HEK293 (cell line): Measurements from ENCODE around the gene CRCP.
"Not testable (repeated sequence)": the region's sequence is repeated elsewhere in the genome, so short reads cannot be mapped to it uniquely, and the experiment has no call there.

Experiments
- CTCF ChIA-PET: fragments of 350-600 bp; formaldehyde crosslinking; extraction: SDS; loops from one replicate; lab custom pipeline; 2021; ENCODE audit warnings: antibody characterized with exemption; lab: Yijun Ruan, JAX
- POLR2A ChIA-PET: fragments of 300-600 bp; formaldehyde crosslinking; extraction: SDS; loops from one replicate; lab custom pipeline; 2020; ENCODE audit warnings: antibody characterized with exemption, inconsistent platforms; lab: Yijun Ruan, JAX
- H3K27ac ChIP-seq: fragments of 200-500 bp; sonication (Bioruptor generic); 2 replicates; pipeline ENCODE4 v1.5.1; 2014; ENCODE audit warnings: low read depth, low read length, control low read depth, inconsistent platforms; ENCODE audit errors: extremely low read depth
- H3K36me3 ChIP-seq, 2 experiments: fragments of 200-500 bp in 1 of 2; sonication (Bioruptor generic) in 1 of 2; 1 replicate in 1 of 2; 2 replicates in 1 of 2; pipeline ENCODE4 v1.5.1; 2014 to 2017; ENCODE audit warnings: inconsistent platforms in 2 of 2, low read length in 2 of 2; ENCODE audit not compliant: control insufficient read depth in 2 of 2, insufficient read depth in 1 of 2
- H3K4me1 ChIP-seq: fragments of 200-500 bp; sonication (Bioruptor generic); 2 replicates; pipeline ENCODE4 v1.5.1; 2014; ENCODE audit warnings: mild to moderate bottlenecking, low read length, inconsistent platforms; ENCODE audit not compliant: control insufficient read depth, insufficient read depth
- H3K4me3 ChIP-seq: 2 replicates; pipeline ENCODE4 v1.5.1; 2011; ENCODE audit warnings: low read depth, mild to moderate bottlenecking, control low read depth, low read length, moderate library complexity
- H3K9me3 ChIP-seq: fragments of 200-500 bp; sonication (Bioruptor generic); 2 replicates; pipeline ENCODE4 v1.5.1; 2014; ENCODE audit warnings: low read depth, low read length, inconsistent platforms; ENCODE audit not compliant: control insufficient read depth, insufficient read depth
- AEBP2 ChIP-seq: fragments of 450-650 bp; formaldehyde crosslinking; IDR thresholded peaks from 2 replicates; pipeline ENCODE4 v1.5.1; 2016; ENCODE audit warnings: missing biosample characterization, missing genetic modification characterization, borderline replicate concordance
- SCRT2 ChIP-seq: fragments of 450-650 bp; formaldehyde crosslinking; IDR thresholded peaks from 2 replicates; pipeline ENCODE4 v1.5.1; 2016; ENCODE audit warnings: missing biosample characterization, missing genetic modification characterization
- SP7 ChIP-seq: fragments of 450-650 bp; formaldehyde crosslinking; IDR thresholded peaks from 2 replicates; pipeline ENCODE4 v1.5.1; 2016; ENCODE audit warnings: missing biosample characterization, missing genetic modification characterization
- ZNF449 ChIP-seq: fragments of 450-650 bp; formaldehyde crosslinking; IDR thresholded peaks from 2 replicates; pipeline ENCODE4 v1.5.1; 2017; ENCODE audit warnings: missing biosample characterization, mild to moderate bottlenecking, missing genetic modification characterization, moderate library complexity
- ZNF560 ChIP-seq: fragments of 450-650 bp; formaldehyde crosslinking; IDR thresholded peaks from 2 replicates; pipeline ENCODE4 v1.5.1; 2017; ENCODE audit warnings: missing biosample characterization, missing genetic modification characterization, borderline replicate concordance
- ZNF629 ChIP-seq: fragments of 450-650 bp; formaldehyde crosslinking; IDR thresholded peaks from 2 replicates; pipeline ENCODE4 v1.5.1; 2017; ENCODE audit warnings: missing biosample characterization, missing genetic modification characterization
- ZNF654 ChIP-seq: fragments of 450-650 bp; formaldehyde crosslinking; IDR thresholded peaks from 2 replicates; pipeline ENCODE4 v1.5.1; 2016; ENCODE audit warnings: low read depth, missing biosample characterization, missing genetic modification characterization
- TF ChIP-seq, protein P1 (sequence below): fragments of 450-650 bp; formaldehyde crosslinking; IDR thresholded peaks from 2 replicates; pipeline ENCODE4 v1.5.1; 2016; ENCODE audit warnings: missing biosample characterization, missing genetic modification characterization, low read depth
- TF ChIP-seq, protein P2 (sequence below): fragments of 450-650 bp; formaldehyde crosslinking; IDR thresholded peaks from 2 replicates; pipeline ENCODE4 v1.5.1; 2016; ENCODE audit warnings: missing biosample characterization, missing genetic modification characterization, borderline replicate concordance

Gene CRCP

DNA sequence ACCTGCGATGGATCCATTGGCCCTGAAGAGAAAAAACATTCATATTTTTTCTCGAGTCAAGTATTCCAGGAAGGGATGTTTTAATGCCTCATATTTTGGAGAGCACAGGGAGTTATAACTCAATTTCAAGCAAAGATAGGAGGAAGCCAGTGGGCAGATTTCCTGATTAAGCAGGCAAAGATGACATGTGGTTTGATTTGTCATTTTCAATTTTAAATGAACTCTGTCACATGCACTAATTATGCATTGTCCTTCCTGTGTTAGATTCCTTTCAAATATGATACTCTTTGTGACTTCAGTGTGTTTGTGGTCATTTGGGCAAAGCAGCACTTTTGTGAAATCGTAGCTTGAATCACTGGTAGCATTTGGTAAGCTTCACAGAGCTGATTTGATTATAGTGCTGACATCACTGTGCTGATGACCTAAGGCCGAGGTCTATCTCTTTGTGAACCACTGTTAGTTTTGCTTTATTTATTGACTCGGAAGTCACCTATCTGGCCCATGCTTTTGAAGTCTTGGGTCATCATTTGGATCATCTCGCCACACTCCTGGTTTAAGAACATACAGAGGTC lies 11.2 kb downstream of the CRCP start:
- CTCF ChIA-PET, H3K9me3 ChIP-seq, H3K36me3 ChIP-seq, H3K4me3 ChIP-seq: not testable (repeated sequence)
- POLR2A ChIA-PET, result interaction anchor here (1.7 kb wide), 1 partner anchor 368 kb away, joined by 4 read pairs; no protein-coding TSS in a partner anchor
- TF ChIP-seq, protein P1, sequence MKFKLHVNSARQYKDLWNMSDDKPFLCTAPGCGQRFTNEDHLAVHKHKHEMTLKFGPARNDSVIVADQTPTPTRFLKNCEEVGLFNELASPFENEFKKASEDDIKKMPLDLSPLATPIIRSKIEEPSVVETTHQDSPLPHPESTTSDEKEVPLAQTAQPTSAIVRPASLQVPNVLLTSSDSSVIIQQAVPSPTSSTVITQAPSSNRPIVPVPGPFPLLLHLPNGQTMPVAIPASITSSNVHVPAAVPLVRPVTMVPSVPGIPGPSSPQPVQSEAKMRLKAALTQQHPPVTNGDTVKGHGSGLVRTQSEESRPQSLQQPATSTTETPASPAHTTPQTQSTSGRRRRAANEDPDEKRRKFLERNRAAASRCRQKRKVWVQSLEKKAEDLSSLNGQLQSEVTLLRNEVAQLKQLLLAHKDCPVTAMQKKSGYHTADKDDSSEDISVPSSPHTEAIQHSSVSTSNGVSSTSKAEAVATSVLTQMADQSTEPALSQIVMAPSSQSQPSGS (tag by site-specific recombination), result 0 out of 2 replicates have a peak, but pooled peaks have one; percentile 4
- TF ChIP-seq ZNF629, result peak; percentile 42; the same call in 1 of the 2 replicates
- TF ChIP-seq, all 188 proteins: peak for 2; not testable (repeated sequence) for 186
- H3K27ac ChIP-seq, result not testable (repeated sequence)
- H3K4me1 ChIP-seq, result peaks cover 11% of the 10 kb centered on the region

GRCh38 chr7:66127172-66127571 lies 12.5 kb downstream of the CRCP start:
- TF ChIP-seq SCRT2 (tag by site-specific recombination), result peak; percentile 53
- CTCF ChIA-PET, H3K4me3 ChIP-seq, POLR2A ChIA-PET, H3K27ac ChIP-seq, H3K9me3 ChIP-seq: not testable (repeated sequence)
- H3K36me3 ChIP-seq, result peaks cover 14 to 15% of the 10 kb centered on the region in 2 experiments
- H3K4me1 ChIP-seq, result peaks cover 11% of the 10 kb centered on the region

DNA sequence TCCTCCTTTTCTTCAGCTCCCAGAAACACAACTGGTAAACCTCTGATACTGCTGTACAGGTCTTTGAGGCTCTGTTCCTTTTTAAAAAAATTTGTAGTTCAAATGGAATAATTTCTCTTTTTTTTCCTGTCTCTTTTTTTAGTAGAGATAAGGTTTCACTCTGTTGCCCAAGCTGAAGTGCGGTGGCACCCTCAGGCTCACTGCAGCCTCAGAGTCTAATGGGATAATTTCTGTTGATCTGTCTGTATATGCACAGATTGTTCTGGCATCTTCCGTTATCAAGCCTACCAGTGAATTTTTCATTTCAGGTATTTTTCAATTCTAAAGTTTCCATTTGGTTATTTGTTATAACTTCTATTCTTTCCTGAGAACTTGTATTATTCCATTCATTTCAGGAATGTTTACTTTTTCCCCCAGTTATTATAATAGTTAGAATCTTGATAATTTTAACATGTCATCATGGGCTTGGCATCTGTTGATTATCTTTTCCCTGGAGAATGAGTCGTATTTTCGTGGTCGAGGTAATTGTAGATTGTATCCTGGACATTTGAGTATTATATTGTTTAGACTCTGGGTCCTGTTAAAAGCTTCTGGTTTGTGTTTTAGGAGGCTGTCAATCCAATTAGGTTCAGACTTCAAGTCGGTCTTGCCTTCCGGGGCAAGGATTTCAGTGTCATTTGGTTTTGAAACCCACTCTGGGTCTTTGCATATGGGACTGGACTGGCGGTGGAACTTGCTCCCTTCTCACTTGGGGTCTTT lies 24.5 kb downstream of the CRCP start:
- no peak overlapping the region for H3K4me3 ChIP-seq
- ChIA-PET POLR2A (interaction anchor here (0.6 to 1.4 kb wide), 2 partner anchors 25 to 66 kb away, joined by 3 to 4 read pairs; partner anchors contain the start of gene TPST1), CTCF (interaction anchor here (0.6 kb wide), 1 partner anchor 24 kb away, joined by 6 read pairs; the partner anchor contains the start of gene CRCP)
- no peaks in the 10 kb centered on the region for H3K4me1 ChIP-seq
- TF ChIP-seq ZNF560 (tag by site-specific recombination), result no peak
- TF ChIP-seq SP7, result peak; percentile 65
- H3K9me3 ChIP-seq, result no peaks in the 10 kb centered on the region
- H3K36me3 ChIP-seq, result peaks cover 25 to 46% of the 10 kb centered on the region in 2 experiments
- no peak overlapping the region for H3K27ac ChIP-seq

- Histone ChIP-seq H3K4me1 (no peaks in the 10 kb centered on the region), H3K4me3 (no peak overlapping the region), H3K9me3 (no peaks in the 10 kb centered on the region), H3K36me3 (peaks cover 31 to 48% of the 10 kb centered on the region in 2 experiments), H3K27ac (no peak overlapping the region)
- ChIA-PET CTCF (interaction anchor here (0.5 to 1.1 kb wide), 5 partner anchors 12 to 477 kb away, joined by 3 to 6 read pairs (median 4); no protein-coding TSS in a partner anchor), POLR2A (interaction anchor here (0.6 kb wide), 1 partner anchor 54 kb away, joined by 4 read pairs; no protein-coding TSS in a partner anchor)
- TF ChIP-seq AEBP2 (tag by site-specific recombination) (no peak), ZNF654 (tag by site-specific recombination) (peak; percentile 39), ZNF449 (tag by site-specific recombination) (0 out of 2 replicates have a peak, but pooled peaks have one; percentile 26)
- TF ChIP-seq, protein P2, sequence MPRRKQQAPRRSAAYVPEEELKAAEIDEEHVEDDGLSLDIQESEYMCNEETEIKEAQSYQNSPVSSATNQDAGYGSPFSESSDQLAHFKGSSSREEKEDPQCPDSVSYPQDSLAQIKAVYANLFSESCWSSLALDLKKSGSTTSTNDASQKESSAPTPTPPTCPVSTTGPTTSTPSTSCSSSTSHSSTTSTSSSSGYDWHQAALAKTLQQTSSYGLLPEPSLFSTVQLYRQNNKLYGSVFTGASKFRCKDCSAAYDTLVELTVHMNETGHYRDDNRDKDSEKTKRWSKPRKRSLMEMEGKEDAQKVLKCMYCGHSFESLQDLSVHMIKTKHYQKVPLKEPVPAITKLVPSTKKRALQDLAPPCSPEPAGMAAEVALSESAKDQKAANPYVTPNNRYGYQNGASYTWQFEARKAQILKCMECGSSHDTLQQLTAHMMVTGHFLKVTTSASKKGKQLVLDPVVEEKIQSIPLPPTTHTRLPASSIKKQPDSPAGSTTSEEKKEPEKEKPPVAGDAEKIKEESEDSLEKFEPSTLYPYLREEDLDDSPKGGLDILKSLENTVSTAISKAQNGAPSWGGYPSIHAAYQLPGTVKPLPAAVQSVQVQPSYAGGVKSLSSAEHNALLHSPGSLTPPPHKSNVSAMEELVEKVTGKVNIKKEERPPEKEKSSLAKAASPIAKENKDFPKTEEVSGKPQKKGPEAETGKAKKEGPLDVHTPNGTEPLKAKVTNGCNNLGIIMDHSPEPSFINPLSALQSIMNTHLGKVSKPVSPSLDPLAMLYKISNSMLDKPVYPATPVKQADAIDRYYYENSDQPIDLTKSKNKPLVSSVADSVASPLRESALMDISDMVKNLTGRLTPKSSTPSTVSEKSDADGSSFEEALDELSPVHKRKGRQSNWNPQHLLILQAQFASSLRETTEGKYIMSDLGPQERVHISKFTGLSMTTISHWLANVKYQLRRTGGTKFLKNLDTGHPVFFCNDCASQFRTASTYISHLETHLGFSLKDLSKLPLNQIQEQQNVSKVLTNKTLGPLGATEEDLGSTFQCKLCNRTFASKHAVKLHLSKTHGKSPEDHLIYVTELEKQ (tag by site-specific recombination), result no peak
Measured at GRCh38 chr7:66140924-66141323, 26.3 kb downstream of the CRCP start.
